Lower leg skin (tissue), 3 donors: ENCODE measurements around the gene GALNT12.

ENCODE experiments used
- POLR2A ChIP-seq, 2 donors: fragments of 450-650 bp; IDR thresholded peaks; one replicate each; pipeline ENCODE4 v1.6.1; 2016 to 2017; ENCODE audit warnings: antibody characterized with exemption in 2 of 2, mild to moderate bottlenecking in 1 of 2, moderate library complexity in 1 of 2
- TF ChIP-seq, protein P1 (sequence below), 3 donors: fragments of 450-650 bp; IDR thresholded peaks; one replicate each; pipeline ENCODE4 v1.5.1; 2016; ENCODE audit warnings: antibody characterized with exemption in 3 of 3, mild to moderate bottlenecking in 3 of 3, moderate library complexity in 2 of 3

DNA sequence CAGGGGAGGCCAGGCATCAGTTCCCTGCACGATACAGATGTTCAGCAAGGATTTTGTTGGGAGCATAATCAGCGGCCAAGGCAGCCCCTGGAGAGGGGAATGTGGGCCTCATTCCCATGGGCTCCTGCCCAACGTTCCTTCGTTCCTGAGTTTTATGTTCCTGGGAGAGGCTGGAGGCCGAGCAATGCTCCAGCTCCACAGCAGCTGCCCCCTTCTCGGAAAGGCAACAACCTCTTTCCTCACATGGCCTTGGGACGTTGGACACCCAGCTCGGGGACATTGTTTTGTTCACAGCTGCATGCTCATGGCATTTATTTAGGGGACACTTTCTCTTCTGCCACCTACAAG lies 72.5 kb downstream of the GALNT12 start:
- TF ChIP-seq, protein P1, sequence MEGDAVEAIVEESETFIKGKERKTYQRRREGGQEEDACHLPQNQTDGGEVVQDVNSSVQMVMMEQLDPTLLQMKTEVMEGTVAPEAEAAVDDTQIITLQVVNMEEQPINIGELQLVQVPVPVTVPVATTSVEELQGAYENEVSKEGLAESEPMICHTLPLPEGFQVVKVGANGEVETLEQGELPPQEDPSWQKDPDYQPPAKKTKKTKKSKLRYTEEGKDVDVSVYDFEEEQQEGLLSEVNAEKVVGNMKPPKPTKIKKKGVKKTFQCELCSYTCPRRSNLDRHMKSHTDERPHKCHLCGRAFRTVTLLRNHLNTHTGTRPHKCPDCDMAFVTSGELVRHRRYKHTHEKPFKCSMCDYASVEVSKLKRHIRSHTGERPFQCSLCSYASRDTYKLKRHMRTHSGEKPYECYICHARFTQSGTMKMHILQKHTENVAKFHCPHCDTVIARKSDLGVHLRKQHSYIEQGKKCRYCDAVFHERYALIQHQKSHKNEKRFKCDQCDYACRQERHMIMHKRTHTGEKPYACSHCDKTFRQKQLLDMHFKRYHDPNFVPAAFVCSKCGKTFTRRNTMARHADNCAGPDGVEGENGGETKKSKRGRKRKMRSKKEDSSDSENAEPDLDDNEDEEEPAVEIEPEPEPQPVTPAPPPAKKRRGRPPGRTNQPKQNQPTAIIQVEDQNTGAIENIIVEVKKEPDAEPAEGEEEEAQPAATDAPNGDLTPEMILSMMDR (IDR thresholded peaks at IDR 0.05) = no peak
- TF ChIP-seq POLR2A (IDR thresholded peaks at IDR 0.05) = no peak
